PFSK-1 (cell line): ENCODE data around the gene BABAM2.

Experiments used
- POLR2AphosphoS5 ChIP-seq: IDR thresholded peaks from 2 replicates; pipeline ENCODE4 v1.6.1; 2012; ENCODE audit warnings: low read depth, mild to moderate bottlenecking, control low read depth, low read length, moderate library complexity
- REST ChIP-seq, 2 experiments: IDR thresholded peaks; 2 replicates each; pipeline versions ENCODE4 v1.6.1 to v1.8.0; 2011 to 2012; ENCODE audit warnings: low read depth in 2 of 2, low read length in 2 of 2, control low read depth in 1 of 2, inconsistent platforms in 1 of 2, mild to moderate bottlenecking in 1 of 2, moderate library complexity in 1 of 2; ENCODE audit not compliant: insufficient read depth in 1 of 2

- no peak for TF ChIP-seq POLR2AphosphoS5
- TF ChIP-seq REST (IDR thresholded peaks at IDR 0.05; ENCODE audit: insufficient read depth in 1 of 2, low read depth in 2 of 2, low read length in 2 of 2), result no peak
These were observed 32.9 kb upstream of the BABAM2 start for GRCh38 chr2:27857417-27858172.
